ENCODE measurements around the gene ZFP62.

- TF ChIP-seq CTCF (IDR thresholded peaks at IDR 0.05) (no peak), POLR2AphosphoS5 (IDR thresholded peaks at IDR 0.05) (no peak)
Measured at GRCh38 chr5:180874804-180875582, 13.9 kb upstream of the ZFP62 start.

Measured in suprapubic skin (tissue), 3 donors.